Fibroblast of lung (primary cell): ENCODE measurements around the gene GRID1. TPM values are rescaled to one million over a fixed set of nuclear protein-coding genes. Genes with fewer than 3 reads are reported as not detected.

Experiments
- DNase-seq, 2 donors: peaks; one replicate each; pipeline versions ENCODE4 v3.0.0 to v3.0.0-alpha.2; 2010; ENCODE audit warnings: low read depth in 2 of 2
- H2AFZ ChIP-seq: 2 replicates; pipeline ENCODE4 v1.5.1; 2012; ENCODE audit warnings: low read length, control low read depth, inconsistent platforms
- H3K27ac ChIP-seq: 2 replicates; pipeline ENCODE4 v1.5.1; 2011; ENCODE audit warnings: low read length, control low read depth; ENCODE audit not compliant: insufficient read depth
- H3K27me3 ChIP-seq: 2 replicates; pipeline ENCODE4 v1.5.1; 2011; ENCODE audit warnings: mild to moderate bottlenecking, low read length; ENCODE audit not compliant: control insufficient read depth, insufficient read depth
- H3K36me3 ChIP-seq: 2 replicates; pipeline ENCODE4 v1.5.1; 2011; ENCODE audit warnings: low read length; ENCODE audit not compliant: control insufficient read depth, insufficient read depth
- H3K4me1 ChIP-seq: 2 replicates; pipeline ENCODE4 v1.5.1; 2011; ENCODE audit warnings: low read length; ENCODE audit not compliant: control insufficient read depth, insufficient read depth; ENCODE audit errors: extremely low read depth
- H3K4me2 ChIP-seq: 2 replicates; pipeline ENCODE4 v1.5.1; 2011; ENCODE audit warnings: low read length, control low read depth; ENCODE audit not compliant: insufficient read depth; ENCODE audit errors: extremely low read depth
- H3K4me3 ChIP-seq, 4 experiments: fragments of 200-600 bp in 1 of 4; sonication (generic) in 1 of 4; replicated peaks in 1 of 4; 2 replicates each; pipeline ENCODE4 v1.5.1; 2011 to 2016; ENCODE audit warnings: low read length in 4 of 4, low read depth in 3 of 4, mild to moderate bottlenecking in 3 of 4, control low read depth in 2 of 4, inconsistent platforms in 1 of 4, mixed read lengths in 1 of 4; ENCODE audit not compliant: insufficient read depth in 1 of 4; ENCODE audit errors: control extremely low read depth in 1 of 4
- H3K79me2 ChIP-seq: 2 replicates; pipeline ENCODE4 v1.5.1; 2012; ENCODE audit warnings: mild to moderate bottlenecking, low read length, inconsistent platforms; ENCODE audit not compliant: control insufficient read depth, insufficient read depth
- H3K9ac ChIP-seq: 2 replicates; pipeline ENCODE4 v1.5.1; 2011; ENCODE audit warnings: mild to moderate bottlenecking, low read length, control low read depth; ENCODE audit not compliant: insufficient read depth
- H3K9me3 ChIP-seq: 2 replicates; pipeline ENCODE4 v1.5.1; 2012; ENCODE audit warnings: low read depth, low read length; ENCODE audit not compliant: control insufficient read depth, insufficient read depth
- H4K20me1 ChIP-seq: 2 replicates; pipeline ENCODE4 v1.5.1; 2011; ENCODE audit warnings: low read length; ENCODE audit not compliant: control insufficient read depth, insufficient read depth; ENCODE audit errors: extremely low read depth
- CTCF ChIP-seq, 2 donors: IDR thresholded peaks in 1 of 2; conservative IDR thresholded peaks in 1 of 2; 1 replicate in 1 of 2; 2 replicates in 1 of 2; pipeline ENCODE4 v1.5.1; 2011 to 2012; ENCODE audit warnings: low read length in 2 of 2, control low read depth in 1 of 2, inconsistent platforms in 1 of 2, low read depth in 1 of 2, mild to moderate bottlenecking in 1 of 2
- EZH2 ChIP-seq: IDR thresholded peaks from 2 replicates; pipeline ENCODE4 v1.5.1; 2012; ENCODE audit warnings: low read length, control low read depth, mild to moderate bottlenecking; ENCODE audit errors: missing control alignments
- polyA plus RNA-seq, 2 donors: library from polyadenylated mRNA; depleted of rRNA in 1 of 2; stranded (reverse) in 1 of 2; unstranded in 1 of 2; fragments of >200 nt; gene quantifications; 2 replicates each; pipeline ENCODE4 v1.2.1, GENCODE V29; 2011 to 2012; ENCODE audit warnings: missing spikeins in 1 of 2
- total RNA-seq: library from RNA; depleted of rRNA; stranded (reverse); fragments of >200 nt; gene quantifications from 2 replicates; pipeline ENCODE4 v1.2.1, GENCODE V29; 2014

GRID1 gene
- total and polyA plus RNA-seq, 2 donors (not counting 1 experiment from before 2014, with no cell fraction given) = 0.03 to 0.33 TPM

- H3K4me3 ChIP-seq = no peak overlapping the region
- H2AFZ ChIP-seq = no peak overlapping the region
- H3K27ac ChIP-seq = no peak overlapping the region
- no peaks in the 10 kb centered on the region for H3K27me3 ChIP-seq
- no peak overlapping the region for H3K4me2 ChIP-seq
- no peak overlapping the region for H3K9ac ChIP-seq
- no peaks in the 10 kb centered on the region for H4K20me1 ChIP-seq
- no peaks in the 10 kb centered on the region for H3K79me2 ChIP-seq
- DNase-seq = no peak
- TF ChIP-seq EZH2 (no peak), CTCF (conservative IDR thresholded peaks at IDR 0.05 in 1 of 2, IDR thresholded peaks at IDR 0.05 in 1 of 2; ENCODE audit: low read depth in 1 of 2, low read length in 2 of 2) (no peak)
- H3K36me3 ChIP-seq = no peaks in the 10 kb centered on the region
- H3K4me1 ChIP-seq = no peaks in the 10 kb centered on the region
- no peaks in the 10 kb centered on the region for H3K9me3 ChIP-seq
Observed at GRCh38 chr10:85624511-85624910, 742.1 kb downstream of the GRID1 start.

- Histone ChIP-seq H2AFZ (no peak overlapping the region), H3K4me3 (no peak overlapping the region), H4K20me1 (no peaks in the 10 kb centered on the region), H3K4me1 (no peaks in the 10 kb centered on the region), H3K4me2 (no peak overlapping the region), H3K9me3 (no peaks in the 10 kb centered on the region), H3K27me3 (no peaks in the 10 kb centered on the region), H3K36me3 (no peaks in the 10 kb centered on the region), H3K27ac (no peak overlapping the region), H3K9ac (no peak overlapping the region), H3K79me2 (no peaks in the 10 kb centered on the region)
- no peak for DNase-seq
- TF ChIP-seq CTCF (conservative IDR thresholded peaks at IDR 0.05 in 1 of 2, IDR thresholded peaks at IDR 0.05 in 1 of 2; ENCODE audit: low read depth in 1 of 2, low read length in 2 of 2) (no peak), EZH2 (no peak)
Observed at GRCh38 chr10:85623758-85624157, 742.8 kb downstream of the GRID1 start.

- TF ChIP-seq EZH2 = no peak
- no peak for TF ChIP-seq CTCF (conservative IDR thresholded peaks at IDR 0.05 in 1 of 2, IDR thresholded peaks at IDR 0.05 in 1 of 2; ENCODE audit: low read depth in 1 of 2, low read length in 2 of 2)
- Histone ChIP-seq H2AFZ (no peak overlapping the region), H3K79me2 (no peaks in the 10 kb centered on the region), H3K4me1 (no peaks in the 10 kb centered on the region), H3K27ac (no peak overlapping the region), H3K27me3 (no peaks in the 10 kb centered on the region), H3K36me3 (no peaks in the 10 kb centered on the region), H3K9ac (no peak overlapping the region), H3K4me3 (no peak overlapping the region), H4K20me1 (no peaks in the 10 kb centered on the region), H3K9me3 (no peaks in the 10 kb centered on the region), H3K4me2 (no peak overlapping the region)
- no peak for DNase-seq
Observed at GRCh38 chr10:85623342-85623741, 743.3 kb downstream of the GRID1 start.
